ENCODE data around the gene ENAM. TPM values are rescaled to one million over a fixed set of nuclear protein-coding genes. Genes with fewer than 3 reads are reported as not detected.

ENAM gene
- total and polyA plus RNA-seq, 9 donors = 0.01 to 1.0 (median 0.42) TPM; not detected in 5

GRCh38 chr4:70666369-70666768, 37.8 kb downstream of the ENAM start, which contains the start of gene JCHAIN:
JCHAIN (minus strand) TSS chr4:70666508; CDS start chr4:70666490, 18 bp downstream.
- intact Hi-C loops (cut with DNase I) = no loop called here
- no peak for DNase-seq
- Histone ChIP-seq H3K4me3 (no peak within 1 kb of the TSS), H3K27me3 (no peaks in the 10 kb centered on the region), H3K4me1 (ENCODE audit: insufficient read depth) (no peaks in the 10 kb centered on the region), H3K9me3 (no peaks in the 10 kb centered on the region), H3K27ac (no peak within 1 kb of the TSS), H3K36me3 (no peaks in the 10 kb centered on the region)
- TF ChIP-seq EP300 (IDR thresholded peaks at IDR 0.05) = no peak
- TF ChIP-seq, protein P1, sequence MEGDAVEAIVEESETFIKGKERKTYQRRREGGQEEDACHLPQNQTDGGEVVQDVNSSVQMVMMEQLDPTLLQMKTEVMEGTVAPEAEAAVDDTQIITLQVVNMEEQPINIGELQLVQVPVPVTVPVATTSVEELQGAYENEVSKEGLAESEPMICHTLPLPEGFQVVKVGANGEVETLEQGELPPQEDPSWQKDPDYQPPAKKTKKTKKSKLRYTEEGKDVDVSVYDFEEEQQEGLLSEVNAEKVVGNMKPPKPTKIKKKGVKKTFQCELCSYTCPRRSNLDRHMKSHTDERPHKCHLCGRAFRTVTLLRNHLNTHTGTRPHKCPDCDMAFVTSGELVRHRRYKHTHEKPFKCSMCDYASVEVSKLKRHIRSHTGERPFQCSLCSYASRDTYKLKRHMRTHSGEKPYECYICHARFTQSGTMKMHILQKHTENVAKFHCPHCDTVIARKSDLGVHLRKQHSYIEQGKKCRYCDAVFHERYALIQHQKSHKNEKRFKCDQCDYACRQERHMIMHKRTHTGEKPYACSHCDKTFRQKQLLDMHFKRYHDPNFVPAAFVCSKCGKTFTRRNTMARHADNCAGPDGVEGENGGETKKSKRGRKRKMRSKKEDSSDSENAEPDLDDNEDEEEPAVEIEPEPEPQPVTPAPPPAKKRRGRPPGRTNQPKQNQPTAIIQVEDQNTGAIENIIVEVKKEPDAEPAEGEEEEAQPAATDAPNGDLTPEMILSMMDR (IDR thresholded peaks at IDR 0.05) = no peak
- WGBS, 3 donors = 71 to 74% (median 73%) methylated on average over 1 of the region's 1 CpG

GRCh38 chr4:70667740-70668535, 39.4 kb downstream of the ENAM start:
- no peak overlapping the region for H3K4me3 ChIP-seq
- no peaks in the 10 kb centered on the region for H3K36me3 ChIP-seq
- 16 to 23% (median 19%) methylated on average over 3 of the region's 3 CpGs for WGBS, 3 donors
- TF ChIP-seq, protein P1 (IDR thresholded peaks at IDR 0.05) = no peak
- TF ChIP-seq POLR2A (IDR thresholded peaks at IDR 0.05) (no peak), EP300 (IDR thresholded peaks at IDR 0.05) (no peak)
- H3K27ac ChIP-seq = no peak overlapping the region
- no peaks in the 10 kb centered on the region for H3K9me3 ChIP-seq
- intact Hi-C loops (cut with DNase I) = no loop called here
- no peak for DNase-seq
- H3K27me3 ChIP-seq = no peaks in the 10 kb centered on the region
- H3K4me1 ChIP-seq (ENCODE audit: insufficient read depth) = no peaks in the 10 kb centered on the region

GRCh38 chr4:70670332-70671014, 41.9 kb downstream of the ENAM start:
- H3K9me3 ChIP-seq = no peaks in the 10 kb centered on the region
- WGBS, 3 donors = 82 to 84% (median 82%) methylated on average over 5 of the region's 5 CpGs
- intact Hi-C loops (cut with DNase I) = no loop called here
- TF ChIP-seq, protein P1 (IDR thresholded peaks at IDR 0.05) = no peak
- no peak for TF ChIP-seq POLR2A (IDR thresholded peaks at IDR 0.05)
- TF ChIP-seq EP300 (IDR thresholded peaks at IDR 0.05) = no peak
- H3K36me3 ChIP-seq = no peaks in the 10 kb centered on the region
- DNase-seq = no peak
- H3K4me3 ChIP-seq = no peak overlapping the region
- no peaks in the 10 kb centered on the region for H3K4me1 ChIP-seq (ENCODE audit: insufficient read depth)
- no peaks in the 10 kb centered on the region for H3K27me3 ChIP-seq
- no peak overlapping the region for H3K27ac ChIP-seq

- intact Hi-C loops (cut with DNase I) = no loop called here
- H3K4me3 ChIP-seq = no peak overlapping the region
- H3K36me3 ChIP-seq = no peaks in the 10 kb centered on the region
- WGBS, 3 donors = 72 to 81% (median 76%) methylated on average over 2 of the region's 2 CpGs
- H3K27me3 ChIP-seq = no peaks in the 10 kb centered on the region
- no peaks in the 10 kb centered on the region for H3K4me1 ChIP-seq (ENCODE audit: insufficient read depth)
- DNase-seq = no peak
- H3K27ac ChIP-seq = no peak overlapping the region
- TF ChIP-seq EP300 (IDR thresholded peaks at IDR 0.05) (no peak), POLR2A (IDR thresholded peaks at IDR 0.05) (no peak)
- TF ChIP-seq, protein P1 (IDR thresholded peaks at IDR 0.05) = no peak
- H3K9me3 ChIP-seq = no peaks in the 10 kb centered on the region
Observed at GRCh38 chr4:70671091-70671490, 42.5 kb downstream of the ENAM start.
